ENCODE measurements around the gene GGT7.
A peak's percentile ranks its signal among the peaks of the same experiment; 100 is the strongest.
"Not testable (repeated sequence)": the region's sequence is repeated elsewhere in the genome, so short reads cannot be mapped to it uniquely, and the experiment has no call there.

GGT7 gene

DNA sequence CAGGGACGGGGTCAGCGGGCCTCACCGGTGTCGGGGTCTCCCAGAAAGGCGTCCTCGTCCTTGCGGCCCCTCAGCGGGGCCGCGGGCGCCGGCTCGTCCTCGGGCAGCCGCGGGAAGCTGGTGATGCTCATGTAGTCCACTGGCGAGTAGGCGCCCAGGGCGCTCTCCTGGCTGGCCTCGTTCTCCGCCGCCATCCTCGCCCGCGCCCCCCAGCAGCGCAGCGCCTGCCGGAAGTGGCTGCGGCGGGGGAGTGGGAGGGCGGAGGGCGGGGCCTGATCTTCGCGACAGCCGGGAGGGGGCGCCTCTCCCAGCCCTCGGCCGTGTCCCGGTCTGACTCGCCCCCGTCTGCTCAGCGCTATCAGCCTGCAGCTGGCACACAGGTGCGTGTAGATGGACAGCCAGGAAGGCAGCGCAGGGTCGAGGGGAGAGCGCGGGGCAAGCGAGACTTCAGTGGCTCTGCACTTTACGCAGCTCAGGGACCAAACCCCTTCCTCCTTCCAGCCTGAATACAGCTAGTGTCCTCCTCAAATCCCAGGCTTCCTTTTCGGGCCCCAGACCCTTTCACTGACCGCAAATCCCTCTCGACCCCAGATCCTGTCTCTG lies at the start of gene GGT7:
Gene GGT7, minus strand, starts transcription at position 235 of the 603 bp plus-strand sequence. Its CDS starts 41 bp downstream, at position 194.
- DNase-seq (ENCODE audit: low spot score) = peak; percentile 97

DNA sequence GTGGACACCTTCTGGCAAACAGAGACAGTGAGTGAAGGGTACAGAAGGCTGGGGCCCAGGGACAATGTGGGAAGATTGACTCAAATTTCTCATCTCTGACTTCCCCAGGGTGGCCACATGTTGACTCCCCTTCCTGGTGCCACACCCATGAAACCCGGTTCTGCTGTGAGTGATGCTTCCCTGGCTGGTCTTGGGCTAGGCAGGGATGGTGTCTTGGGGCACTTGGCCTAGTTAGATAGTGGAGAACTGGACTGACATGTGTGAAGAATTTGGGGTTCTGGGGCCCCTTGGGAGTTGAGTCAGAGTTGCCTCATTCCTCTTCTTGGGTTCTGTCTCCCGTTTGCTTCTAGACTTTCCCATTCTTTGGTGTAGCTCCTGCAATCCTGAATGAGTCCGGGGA lies 48.8 kb upstream of the GGT7 start:
- no peak for DNase-seq (ENCODE audit: low spot score)

DNA sequence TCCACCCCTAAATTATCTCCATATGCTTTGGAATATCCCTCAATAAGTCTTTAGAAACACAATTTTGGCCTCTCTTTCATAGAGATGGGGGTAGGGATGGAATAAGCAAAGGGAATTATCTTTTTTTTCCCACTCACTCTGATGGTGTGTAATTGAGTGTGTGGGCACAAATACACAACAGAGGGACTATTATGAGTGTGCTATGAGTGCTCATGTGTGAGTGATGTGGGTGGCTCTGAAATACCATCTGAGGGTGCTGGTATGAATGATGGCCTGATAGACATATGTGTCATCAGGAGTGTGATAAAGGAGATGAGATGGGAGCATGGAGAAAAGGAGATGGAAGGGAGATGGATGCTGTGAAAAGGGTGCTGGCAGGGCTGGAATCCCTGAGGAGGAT lies 47.4 kb upstream of the GGT7 start:
- DNase-seq (ENCODE audit: low spot score) = no peak

DNA sequence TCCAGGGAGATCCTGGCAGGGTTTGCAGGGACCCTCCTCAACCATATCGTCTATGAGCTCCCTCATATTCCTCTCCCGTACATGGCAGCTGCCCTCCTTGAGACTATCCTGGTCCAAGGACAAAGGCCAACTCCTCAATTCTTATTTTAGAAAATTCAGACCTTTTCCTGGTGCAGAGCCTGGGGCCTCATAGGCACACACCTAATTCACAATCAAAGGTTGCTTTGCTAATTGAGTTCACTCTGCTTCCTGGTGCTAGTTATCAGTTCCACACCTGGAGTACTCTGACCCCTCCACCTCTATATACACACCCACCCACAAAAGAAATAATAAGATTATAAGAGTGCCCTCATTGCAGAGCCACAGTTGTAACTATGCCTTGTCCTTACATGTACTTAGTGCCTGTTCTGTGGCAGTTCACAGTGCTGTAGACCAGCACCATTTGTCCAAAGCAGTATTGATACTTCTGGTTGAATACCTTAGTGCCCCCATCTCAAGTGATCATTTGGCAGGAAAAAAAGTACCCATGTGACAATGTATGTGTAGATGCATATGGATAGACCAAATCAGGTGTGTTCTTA lies 44.2 kb upstream of the GGT7 start:
- DNase-seq (ENCODE audit: low spot score) = no peak

- no peak for DNase-seq (ENCODE audit: low spot score)
Observed at GRCh38 chr20:34915749-34916455, 43.2 kb upstream of the GGT7 start.

DNA sequence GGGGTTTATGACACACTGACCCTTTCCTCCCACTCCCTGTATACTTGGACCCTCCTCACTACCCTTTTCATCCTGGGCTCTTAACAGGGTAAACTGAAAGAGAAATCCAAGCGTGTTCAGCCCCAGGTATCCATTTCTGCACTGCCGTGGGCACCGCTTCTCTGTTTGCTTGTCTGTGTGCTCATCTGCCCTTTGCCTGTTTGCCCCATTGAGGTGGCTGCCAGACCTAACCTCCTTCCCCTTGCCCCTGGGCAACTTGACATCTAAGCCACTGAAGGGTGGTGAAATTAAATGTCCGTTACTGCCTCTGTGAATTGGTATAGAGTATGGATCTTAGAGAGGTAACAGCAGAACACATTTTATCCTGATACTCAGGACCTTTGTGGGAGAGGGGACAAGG lies 42.5 kb upstream of the GGT7 start:
- DNase-seq (ENCODE audit: low spot score) = no peak

DNA sequence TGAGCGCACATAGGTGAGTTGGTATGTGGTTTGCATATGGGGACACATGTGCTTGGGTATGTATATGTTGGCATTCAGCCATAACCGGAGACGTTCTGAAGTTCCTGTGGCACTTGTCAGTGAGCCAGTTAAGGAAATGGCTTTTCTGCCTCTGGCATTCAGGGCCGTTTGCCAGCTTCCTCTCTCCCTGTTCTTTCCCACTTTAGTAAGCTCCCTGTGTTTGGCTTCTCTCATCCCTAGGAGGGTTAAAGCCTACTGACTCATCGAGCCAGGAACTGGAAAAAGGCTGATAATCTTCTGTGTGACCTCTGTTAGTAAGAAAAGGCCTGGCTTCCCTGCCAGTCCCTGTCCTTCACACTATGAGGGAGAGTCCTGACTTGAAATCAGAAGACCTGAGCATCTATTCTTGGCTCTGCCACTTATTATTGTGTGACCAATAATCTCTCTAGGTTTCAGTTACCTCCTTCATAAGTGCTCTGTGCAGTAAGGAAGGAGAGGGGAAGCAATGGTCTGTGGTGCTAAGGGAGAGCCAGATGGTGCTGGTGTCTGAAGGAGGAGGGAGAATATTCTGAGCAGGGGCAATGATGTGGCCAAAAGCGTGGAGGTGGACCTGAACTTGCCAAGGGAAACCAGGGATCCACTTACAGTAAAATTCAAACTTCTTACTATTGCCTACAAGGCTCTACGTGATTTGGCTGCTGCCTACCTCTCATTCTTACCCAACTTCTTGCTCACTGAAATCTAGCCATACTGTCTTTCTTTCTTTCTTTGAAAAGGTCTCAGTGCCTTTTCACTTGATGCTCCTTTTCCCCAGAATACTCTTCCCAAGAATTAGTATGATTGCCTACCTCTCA lies 35.2 kb upstream of the GGT7 start:
- no peak for DNase-seq (ENCODE audit: low spot score)

DNA sequence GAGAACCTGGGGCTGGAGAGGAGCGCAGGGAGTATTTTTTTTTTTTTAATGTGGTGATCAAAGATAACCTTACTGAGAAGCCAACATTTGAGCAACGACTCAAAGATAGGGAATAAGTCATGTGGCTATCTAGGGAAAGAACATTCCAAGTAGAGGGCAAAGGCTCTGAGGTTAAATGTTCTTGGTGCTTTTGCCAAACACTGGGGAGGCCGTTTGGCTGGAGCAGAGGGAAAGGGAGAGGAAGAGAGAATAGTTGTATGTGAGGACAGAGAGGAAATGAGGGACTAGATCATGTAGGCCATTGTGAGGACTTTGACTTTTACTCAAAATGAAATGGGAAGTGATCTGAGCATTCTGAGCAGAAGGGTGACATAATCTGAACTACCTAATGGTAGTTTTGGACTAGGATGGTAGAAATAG lies 31.6 kb upstream of the GGT7 start:
- DNase-seq (ENCODE audit: low spot score) = no peak

GRCh38 chr20:34898731-34899130 lies 26.1 kb upstream of the GGT7 start:
- not testable (repeated sequence) for DNase-seq (ENCODE audit: low spot score)

GRCh38 chr20:34898129-34898528 lies 25.5 kb upstream of the GGT7 start:
- DNase-seq (ENCODE audit: low spot score) = not testable (repeated sequence)

DNA sequence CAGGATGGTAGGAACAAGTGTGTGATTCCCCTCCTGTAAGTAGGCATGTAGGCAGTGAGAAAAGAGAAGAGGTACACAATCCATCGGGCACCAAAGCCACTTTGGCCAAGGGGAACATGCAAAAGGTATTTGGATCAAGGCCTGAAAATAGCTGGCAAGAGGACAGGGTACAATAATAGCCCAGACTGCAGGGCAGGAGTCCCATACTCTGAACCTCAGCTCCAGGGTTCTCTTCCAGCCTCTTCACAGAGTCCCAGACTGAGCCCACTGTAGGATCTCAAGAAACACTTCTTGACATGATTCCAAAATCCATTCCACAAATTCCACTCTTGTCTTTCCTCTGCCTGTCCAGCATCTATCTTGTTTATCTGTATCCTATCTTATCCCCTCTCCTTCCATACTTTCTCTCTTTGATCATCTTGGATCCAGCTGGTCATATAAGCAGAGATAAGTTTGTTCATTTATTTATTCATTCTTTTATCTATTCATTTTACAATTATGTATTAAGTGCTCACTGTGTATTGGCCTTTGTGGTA lies 23.5 kb upstream of the GGT7 start:
- DNase-seq (ENCODE audit: low spot score) = no peak

GRCh38 chr20:34895465-34895864 lies 22.8 kb upstream of the GGT7 start:
- DNase-seq (ENCODE audit: low spot score) = no peak

- DNase-seq (ENCODE audit: low spot score) = no peak
Observed at GRCh38 chr20:34894723-34895122, 22.1 kb upstream of the GGT7 start.

GRCh38 chr20:34892671-34893070 lies 20.0 kb upstream of the GGT7 start:
- no peak for DNase-seq (ENCODE audit: low spot score)

DNA sequence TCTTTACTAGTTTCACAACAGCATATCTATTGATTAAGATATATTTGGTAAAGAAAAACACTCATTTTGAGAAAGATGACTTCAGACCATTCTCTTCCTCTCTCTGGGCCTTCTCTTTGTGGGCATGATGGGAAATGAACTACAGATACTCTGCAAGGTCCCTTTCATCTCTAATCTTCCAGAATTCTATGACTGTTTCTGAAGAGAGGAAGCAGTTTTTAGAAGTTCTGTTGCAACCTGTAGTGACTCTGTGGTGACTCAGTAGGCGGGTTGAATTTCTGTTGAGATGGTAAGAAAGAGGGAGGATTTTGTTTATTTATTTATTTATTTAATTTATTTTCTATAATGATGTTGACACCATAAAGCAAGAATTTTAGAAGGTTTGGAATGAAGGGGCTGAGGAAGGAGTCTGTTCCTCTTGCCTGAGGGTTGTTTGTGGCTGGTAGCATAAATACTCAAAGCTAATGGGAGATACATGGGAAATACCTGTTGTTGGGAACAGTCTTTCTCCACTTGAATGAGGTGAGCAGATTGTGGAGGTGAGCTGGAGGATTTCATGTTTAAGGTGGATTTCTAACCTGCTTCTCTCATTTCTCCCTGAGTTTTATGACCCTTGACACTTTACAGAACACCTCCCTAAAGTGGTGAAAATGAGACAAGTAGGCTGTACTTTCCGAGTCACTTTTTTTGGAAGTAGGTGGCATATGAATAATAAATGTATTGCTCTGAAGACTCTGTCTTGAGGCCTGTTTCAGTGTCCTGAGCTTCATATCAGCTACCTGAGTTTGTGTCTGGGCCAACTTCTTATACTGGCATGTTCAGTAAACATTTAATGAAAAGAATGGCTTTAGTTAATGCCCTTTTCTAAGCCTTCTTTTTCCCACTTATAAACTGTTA lies 18.8 kb upstream of the GGT7 start:
- no peak for DNase-seq (ENCODE audit: low spot score)

DNA sequence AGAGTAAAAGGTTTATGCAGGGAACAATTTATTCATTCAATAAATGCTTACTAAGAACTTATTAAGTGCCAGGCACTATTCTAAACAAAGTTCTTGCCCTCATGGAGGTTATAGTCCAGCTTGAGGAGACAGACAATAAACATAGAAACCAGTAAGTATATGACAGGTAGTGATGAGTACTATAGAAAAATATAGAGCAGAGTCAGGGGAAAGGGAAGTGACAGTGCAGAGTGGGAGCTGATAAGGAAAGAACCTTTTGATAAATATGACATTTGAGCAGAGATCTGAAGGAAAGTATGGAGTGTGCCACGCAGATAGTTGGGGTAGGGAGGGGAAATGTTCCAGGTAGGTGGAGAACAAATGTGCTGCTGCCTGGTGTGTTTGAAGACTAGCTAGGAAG lies 15.8 kb upstream of the GGT7 start:
- no peak for DNase-seq (ENCODE audit: low spot score)

DNA sequence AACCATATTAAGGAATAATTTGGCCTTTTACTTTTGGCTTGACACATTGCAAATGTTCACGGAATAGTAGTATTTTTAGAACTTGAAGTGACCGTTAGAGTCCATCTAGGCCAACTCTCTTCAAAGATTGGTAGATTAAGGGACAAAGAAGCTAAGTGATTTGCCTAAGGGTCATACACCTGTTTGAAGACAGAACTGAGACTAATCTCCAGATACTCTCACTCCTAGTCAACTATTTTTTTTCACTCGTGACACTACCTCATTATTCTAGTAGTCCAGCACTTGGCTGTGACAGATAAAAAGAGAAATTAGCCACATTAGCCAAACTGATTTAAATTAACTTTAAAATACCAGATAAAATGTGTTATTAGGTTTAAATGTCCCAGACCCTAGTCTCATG lies 14.4 kb upstream of the GGT7 start:
- no peak for DNase-seq (ENCODE audit: low spot score)

DNA sequence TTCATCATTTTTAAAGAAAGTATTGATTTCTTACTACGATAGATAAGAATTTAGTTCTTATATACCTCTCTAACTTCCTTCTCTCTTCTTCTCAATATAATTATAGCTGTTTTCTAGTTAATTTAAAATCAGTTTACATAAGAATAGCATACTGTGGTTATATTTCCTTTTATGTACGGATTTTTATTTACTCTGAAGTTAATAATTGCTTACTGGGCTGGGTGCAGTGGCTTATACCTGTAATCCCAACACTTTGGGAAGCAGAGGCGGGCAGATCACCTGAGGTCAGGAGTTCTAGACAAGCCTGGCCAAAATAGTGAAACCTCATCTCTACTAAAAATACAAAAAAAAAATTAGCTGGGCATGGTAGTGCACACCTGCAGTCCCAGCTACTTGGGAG lies 13.5 kb upstream of the GGT7 start:
- no peak for DNase-seq (ENCODE audit: low spot score)

- DNase-seq (ENCODE audit: low spot score) = no peak
Observed at GRCh38 chr20:34884260-34884659, 11.6 kb upstream of the GGT7 start.

DNA sequence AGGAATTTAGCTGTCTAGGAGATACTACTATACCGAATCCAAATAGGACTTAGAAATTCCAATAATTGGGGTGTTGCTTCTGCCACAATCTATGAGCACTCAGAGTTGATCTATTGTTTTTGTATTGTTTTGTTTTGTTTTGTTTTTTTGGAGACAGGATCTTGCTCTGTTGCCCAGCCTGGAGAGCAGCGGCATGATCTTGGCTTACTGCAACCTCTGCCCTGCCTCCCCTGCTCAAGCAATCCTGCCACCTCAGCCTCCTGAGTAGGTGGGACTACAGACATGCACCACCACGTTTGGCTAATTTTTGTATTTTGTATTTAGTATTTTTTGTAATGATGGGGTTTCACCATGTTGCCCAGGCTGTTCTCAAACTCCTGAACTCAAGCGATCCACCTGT lies 11.2 kb upstream of the GGT7 start:
- DNase-seq (ENCODE audit: low spot score) = no peak

DNA sequence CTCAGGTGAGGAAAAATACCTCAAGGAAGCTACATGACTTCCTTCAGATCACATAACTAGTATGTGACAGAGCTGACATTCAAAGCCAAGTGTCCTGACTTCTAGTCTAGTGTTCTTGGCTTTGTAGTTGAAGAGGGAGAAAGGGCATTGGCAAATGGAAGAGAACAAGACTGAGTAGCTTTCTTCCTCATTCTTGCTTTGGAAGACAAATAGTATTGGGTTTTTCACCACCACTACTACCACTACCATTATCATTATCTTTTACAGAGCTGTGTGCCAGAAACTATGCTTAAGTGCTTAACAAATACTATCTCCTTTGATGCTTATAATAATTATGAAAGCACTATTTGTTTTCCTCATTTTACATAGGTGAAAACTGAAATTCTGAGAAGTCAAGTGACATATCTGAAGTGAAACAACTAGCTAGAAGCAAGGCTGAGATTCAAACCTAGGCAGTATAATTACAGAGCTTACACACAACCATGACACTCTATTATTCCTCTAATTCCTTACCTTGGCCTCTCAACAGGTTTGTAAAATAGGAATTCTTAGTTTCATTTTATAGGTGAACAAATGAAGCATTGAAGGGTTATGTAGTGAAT lies 10.5 kb upstream of the GGT7 start:
- DNase-seq (ENCODE audit: low spot score) = no peak
